GM21526 (cell line): ENCODE measurements around the gene PACRG.

Experiments used
- ATAC-seq: cut with Tn5 transposase; IDR thresholded peaks from one replicate; pipeline ENCODE4 v1.9.1; 2021; ENCODE audit warnings: moderate library complexity; ENCODE audit not compliant: unreplicated experiment, low FRiP score

Gene PACRG

DNA sequence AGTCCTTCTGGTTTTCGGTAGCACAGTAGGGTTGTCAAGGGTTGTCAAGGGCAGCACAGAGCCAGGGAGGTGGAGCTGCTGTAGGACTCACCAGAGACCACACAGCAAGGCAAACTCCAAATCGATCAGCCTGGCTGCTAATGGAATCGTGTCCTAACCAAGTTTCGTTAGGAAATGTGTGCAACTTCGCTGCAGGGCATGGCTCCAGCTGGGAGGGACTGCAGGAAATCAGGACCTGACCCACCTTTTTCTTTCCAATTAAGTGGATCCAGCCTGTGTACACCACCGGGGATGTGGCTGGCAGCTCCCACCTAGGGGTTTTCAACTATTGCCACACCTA lies 435.1 kb downstream of the PACRG start:
- no peak for ATAC-seq

DNA sequence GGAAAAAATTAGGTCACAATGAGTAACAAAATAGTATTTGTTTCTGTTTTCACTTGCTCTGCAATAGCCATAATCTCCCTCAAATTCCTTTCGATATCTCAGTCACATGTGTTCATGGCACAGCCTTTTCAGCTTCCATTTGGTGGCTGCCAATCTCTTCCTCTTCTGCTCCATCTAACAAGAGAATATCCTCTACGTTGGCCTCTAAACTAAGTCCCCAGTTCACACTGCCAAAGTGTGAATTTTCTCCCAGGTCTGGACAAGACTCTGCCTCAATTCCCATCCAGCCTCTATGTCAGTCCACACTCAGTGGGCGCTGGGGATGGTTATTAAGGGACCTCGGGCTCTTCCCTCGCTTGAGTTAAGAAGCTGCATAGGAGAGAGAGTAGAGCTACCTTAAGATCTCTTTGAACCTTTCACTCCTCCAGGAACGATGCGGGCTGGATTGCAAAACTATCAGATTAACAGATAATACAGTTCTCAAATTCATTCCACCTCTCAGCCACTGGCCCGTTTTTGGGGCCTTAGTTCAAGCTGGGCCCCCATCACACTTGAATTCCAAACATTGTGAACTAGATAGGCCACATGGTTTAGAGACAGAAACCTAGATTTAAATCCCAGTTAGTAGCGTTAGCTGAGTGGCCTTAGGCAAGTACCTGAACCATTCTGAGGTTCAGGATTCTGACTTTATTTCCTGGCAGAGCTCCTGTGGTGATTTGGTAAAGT lies 436.6 kb downstream of the PACRG start:
- no peak for ATAC-seq

DNA sequence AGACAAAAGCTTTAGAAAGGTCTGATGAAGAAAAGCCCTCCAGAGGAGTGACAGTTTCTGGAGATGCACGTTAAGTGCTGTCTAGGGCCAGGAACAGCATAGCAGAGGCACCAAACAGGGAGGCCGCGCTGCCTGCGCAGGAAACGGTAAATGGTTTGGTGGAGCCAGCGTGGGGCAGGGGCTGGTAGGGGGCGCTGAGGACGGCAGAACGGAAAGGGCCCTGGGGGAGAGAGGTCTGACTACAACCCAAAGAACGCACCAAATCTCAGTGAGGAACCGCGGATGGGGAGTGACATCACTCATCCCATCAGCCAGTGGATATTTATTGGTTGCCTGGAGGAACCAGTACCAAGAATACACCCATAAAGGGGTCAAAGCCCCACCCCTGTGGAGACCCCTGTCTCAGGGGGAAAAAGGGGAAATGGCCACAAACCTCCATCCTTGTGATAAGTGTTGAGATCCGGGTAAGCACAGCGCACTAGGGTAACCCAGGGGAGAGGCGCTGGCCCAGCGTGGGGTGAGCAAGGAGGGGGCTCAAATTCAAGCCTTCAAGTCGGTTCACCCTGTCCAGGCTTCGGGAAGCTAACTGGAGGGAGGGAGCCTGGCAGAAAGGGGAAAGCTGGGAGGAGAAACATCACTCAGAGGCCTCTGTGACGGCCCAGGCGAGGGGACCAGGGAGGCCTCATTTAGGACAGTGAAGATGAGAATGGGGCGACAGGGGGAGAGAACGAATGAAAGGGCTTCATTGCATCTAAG lies 437.6 kb downstream of the PACRG start:
- ATAC-seq = no peak

DNA sequence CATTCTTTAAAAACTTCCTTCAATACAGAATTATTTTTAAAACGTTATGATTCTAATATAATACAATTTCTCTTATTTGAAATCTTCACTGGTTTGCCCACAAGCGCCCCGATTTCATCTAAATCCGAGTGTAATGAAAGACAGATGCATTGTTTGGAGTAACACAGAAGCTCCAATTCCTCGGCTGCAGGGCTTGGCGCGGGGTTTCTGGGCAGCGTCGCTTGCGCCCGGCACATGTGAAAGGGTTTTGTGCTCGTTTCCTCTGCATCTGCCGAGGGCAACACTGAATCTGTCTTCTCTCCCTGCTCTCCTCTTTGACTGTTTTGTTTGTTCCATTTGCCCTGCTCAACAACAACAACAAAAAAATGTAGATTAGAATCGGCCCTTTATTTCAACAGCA lies 438.1 kb downstream of the PACRG start:
- no peak for ATAC-seq

DNA sequence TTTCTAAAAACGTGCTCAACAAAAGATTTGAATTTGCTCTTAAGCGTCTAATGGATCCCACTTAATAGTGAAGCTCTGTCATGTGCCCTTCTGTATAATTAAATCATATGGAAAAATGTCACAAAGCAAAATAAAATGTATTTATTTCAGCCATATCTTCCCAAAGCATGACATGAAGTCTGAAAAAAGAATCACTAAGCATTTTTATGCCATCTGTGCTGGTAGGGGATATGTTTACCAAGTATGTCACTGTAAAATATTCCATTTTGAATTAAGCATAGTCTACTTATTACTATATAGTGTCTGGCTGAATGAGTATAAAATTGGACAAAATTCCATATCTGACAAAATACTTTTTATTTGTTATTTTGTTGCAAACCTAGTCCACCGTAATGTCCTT lies 438.7 kb downstream of the PACRG start:
- no peak for ATAC-seq

DNA sequence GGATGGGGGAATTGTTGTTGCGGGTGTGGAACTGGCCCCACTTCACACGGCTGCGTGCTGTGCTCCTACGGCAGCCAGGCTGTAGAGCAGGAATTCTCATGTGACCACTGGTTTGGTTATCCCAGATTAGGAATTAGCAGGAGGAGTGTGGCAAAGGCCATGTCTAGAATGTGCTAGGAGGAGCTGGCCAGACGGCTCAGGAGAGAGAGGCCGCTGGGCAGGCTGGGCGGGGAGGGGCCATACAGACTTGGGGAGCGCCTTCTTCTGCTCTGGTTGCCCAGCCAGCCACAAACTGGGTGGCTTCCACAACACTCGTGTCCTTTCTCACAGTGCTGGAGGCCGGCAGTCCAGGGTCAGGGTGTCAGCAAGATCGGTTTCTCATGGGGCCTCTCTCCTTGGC lies 441.7 kb downstream of the PACRG start:
- no peak for ATAC-seq

DNA sequence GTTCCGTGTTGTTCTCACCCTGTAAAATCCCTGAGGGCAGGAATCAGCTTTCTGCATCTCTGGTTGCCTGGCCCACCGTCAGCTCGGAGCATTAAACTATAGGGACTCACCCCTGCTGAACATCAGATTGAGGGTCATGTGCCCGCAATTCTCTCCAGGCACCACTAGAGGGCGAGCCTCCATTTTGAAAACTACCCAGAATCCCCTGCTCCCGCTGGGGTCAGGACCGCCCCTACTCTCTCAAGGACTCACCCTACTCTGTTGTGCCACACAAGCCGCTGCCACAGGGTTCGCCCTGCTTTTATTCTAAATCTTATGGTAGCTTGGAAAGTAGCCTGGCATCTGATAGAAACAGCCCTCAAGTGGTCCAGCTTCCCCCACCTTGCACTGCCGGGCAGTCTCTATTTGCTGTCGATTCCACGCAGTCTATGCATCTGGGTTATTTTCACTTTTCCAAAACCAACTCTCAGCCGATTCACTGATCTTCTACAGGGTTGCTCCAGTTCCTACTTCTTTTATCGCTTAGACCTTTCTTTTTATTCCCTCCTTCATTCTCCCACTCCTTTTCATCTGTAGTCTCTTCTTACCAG lies 442.6 kb downstream of the PACRG start:
- peak; percentile 92 for ATAC-seq

DNA sequence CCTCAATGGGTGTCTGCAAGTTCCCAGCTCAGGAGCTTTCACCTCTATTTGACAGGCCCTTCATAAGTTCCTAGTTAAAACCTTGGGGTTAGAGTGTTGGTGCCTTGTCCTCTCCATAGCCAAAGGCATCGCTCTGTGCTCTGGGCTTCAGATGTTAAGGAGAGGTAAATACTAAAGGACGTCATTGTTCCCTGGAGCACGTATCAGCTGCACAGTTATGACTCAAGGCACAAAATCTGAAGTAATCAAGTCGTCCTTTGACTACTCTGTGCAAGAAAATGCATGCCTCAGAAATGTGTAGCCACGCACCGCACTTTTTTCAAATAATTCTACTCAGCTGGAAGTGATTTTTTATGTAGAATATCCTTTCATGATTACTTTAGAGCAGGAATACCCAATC lies 446.0 kb downstream of the PACRG start:
- no peak for ATAC-seq

DNA sequence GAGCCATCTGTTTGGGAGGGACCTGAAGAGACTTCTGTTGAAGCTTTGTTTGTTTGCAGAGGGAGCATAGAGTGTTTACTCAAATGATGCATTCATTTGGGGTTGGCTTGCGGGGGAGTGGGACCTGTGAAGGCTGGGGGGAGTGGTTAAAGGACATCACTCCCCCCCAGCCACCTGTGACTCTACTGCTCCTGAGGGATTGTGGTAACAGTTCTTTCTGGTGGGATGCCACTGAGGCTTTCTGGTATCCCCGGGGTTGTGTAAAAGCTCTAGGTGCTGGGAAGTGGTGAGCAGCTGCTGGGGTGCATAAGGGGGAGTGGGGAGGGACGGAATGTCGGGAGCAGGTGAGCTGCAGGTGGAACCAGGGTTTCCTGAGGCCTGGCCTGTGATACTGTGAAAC lies 447.5 kb downstream of the PACRG start:
- ATAC-seq = no peak

DNA sequence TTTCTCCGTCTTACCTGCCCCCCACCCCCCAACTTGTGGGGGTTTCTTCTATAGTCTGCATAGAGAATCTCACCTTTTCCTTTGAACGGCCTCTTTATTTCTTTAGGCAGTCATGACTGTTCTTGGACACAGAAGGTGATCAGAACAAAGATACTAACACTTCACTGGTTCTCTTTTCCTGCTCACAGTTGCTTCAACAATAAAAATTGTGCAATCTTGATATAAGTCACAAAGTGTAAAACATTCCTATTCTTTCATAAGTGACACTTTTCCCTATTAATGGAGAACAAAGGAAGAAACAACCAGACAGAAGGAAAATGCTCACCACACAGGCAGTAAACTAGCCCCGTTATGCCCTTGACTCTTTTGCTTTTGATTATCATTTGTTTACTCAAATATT lies 448.3 kb downstream of the PACRG start:
- ATAC-seq = no peak

DNA sequence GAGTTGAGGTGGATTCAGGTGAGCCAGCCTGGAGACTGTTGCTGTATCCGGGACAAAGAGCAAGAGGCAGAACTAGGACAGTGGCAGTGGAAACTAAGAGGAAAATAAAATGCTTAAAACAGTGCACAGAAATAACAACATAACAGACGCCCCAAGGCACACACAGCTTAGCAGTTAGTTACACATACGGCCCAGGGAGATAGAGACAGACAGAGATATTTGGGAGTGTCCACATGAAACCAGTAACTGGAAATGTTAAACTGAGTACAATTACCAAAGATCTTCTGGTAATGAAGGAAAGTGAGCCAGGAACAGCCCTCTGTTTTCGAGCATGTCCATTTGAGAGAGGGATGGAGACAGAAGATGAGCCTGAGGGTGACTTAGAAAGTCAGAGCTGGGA lies 449.2 kb downstream of the PACRG start:
- no peak for ATAC-seq

DNA sequence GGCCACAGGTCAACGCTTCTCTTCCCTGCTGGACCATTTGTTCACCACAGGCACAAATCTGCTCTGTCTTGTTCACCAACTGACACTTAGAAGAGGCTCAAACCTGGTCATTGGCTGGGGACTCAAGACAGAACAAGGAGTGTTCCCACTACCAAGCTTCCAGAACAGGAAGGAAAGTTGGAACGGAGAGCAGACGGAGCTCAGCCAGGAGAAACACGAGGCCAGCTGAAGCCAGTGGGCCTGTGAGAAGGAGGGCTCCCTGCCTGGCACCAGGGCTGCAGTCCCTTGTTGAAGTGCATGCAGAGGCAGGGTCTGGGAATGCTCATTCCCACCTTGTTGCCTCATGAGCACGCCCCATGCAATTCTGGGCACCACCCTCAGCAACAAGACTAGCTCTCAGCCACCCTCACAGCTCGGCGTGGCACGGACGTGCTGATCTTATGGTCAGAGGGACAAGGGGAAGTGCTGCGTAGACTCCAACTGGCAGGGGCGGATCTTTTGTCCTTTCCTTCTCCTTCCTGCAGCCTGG lies 450.2 kb downstream of the PACRG start:
- no peak for ATAC-seq

DNA sequence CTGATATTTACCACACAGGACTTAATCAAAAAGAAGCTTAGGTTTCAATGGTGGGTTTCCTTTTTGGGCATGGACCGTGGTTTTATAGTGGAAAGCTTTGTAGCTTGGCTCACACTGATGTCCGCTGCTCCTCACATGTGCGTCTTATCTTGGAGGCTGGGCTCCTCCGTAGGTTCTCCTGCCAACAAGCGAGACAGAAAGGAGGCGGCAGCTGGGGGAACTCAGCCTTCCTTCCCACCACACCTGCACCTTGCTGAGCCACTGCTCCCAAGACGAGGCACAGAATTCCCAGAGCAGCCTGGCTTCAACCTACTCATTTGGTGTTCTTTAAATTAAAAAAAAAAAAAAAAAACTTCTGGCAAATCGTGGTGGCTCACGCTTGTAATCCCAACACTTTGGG lies 451.3 kb downstream of the PACRG start:
- ATAC-seq = no peak

DNA sequence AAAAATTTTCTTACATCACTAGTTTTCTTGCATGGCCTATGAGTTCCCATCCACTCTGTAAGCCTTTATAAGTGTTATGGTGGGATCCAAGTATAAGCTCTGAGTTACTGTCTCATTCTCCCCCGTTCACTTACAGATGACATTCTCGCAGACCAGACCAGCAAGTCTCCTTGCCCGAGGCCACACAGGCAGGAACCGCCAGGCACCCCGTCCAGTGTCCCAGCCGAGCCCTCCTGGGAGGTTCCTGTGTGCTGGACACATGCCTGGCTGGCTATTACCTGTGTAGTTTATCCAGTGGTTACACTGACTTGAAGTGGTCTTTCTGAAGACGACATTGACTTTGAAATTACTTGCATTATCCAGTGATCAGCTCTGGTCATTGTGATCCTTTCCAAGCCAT lies 451.9 kb downstream of the PACRG start:
- ATAC-seq = no peak

DNA sequence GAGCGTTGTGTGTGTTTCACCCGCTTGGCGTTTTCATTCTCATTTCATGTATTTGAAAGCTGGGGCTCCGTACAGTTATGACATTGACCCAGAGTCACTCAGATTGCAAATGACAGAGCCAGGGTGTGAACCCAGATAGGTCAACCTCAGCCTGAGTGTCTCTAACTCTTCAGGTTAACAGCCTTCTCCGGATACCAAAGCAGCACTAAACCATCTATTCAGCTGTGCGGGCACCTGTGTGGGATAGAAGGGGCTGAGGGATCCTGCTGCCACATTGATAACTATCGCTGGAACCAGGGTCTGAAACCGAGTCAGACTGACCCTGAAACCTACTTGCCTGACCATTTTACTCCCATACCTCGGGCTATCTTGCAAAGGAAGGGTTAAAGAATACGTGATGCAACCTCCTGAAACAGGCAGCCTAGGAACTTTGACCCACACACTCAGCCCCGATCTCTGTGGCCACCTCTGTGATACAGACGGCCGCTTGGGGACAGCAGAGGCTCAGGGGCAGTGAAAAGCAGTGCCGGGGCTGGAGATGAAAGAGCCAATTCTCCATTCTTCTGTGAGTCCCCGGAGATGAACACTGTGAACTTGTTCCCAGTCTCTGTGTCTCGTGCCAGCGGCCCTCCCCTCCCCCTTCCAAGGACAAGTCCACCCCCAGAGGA lies 453.2 kb downstream of the PACRG start:
- ATAC-seq = no peak

DNA sequence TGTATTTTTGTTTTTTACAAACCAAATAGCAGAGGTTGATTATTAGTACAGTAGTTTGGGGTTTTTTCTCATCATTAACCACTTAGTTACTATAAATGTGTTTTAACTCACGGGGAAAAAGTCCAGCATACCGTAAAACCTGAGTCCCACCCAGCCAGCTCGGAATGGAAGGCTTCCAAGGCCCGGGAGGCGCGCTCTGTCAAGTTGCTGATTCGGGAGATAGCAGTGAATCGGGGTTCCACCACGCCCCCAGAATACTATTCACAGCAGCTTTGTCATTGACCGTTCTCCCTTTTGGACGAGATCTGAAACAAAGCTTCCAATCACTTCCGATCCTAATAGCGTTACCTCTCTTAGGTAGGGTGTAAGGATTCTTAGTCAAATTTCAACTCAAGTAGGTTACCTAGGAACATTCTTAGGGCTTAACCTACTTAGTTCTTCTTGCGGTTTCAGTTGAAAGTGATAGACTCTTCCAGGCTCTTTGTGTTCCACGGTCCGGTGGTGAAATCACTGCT lies 453.9 kb downstream of the PACRG start:
- ATAC-seq = no peak

DNA sequence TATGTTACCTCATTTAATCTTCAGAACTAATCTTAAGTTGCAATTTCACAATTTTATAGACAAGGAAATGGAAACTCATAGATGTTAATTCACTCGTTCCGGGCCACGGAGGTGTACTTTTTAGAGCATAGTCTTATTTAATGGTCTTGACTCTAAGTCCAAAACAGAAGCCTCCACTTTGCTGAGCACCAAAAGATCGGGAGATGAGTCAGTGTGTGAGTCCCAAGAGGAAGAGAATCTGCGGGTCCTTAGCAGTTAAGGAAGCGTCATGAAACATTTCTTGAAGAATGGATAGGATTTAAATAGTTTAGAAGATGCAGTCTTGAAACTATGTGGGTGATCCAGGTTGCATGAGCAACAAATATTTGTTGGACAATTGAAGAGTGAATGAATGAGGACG lies 454.9 kb downstream of the PACRG start:
- no peak for ATAC-seq

DNA sequence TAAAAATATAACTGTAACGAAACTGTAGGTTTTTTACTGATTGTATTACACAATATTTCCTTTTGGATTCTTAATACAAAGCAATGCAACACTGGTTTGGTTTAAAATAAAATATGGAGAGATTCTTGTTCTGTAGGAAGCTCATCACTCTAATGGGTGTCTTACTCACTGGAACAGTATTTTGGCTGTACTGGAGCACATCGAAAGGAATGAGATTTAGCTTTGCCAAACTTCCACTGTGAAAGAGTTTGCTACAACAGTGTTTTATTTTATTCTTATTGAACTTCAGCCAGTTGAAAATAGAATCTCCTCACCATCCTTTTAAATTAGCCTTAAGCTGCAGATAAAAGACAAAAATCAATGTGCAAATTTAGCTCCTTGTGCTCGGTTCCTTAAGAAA lies 456.0 kb downstream of the PACRG start:
- ATAC-seq = no peak

DNA sequence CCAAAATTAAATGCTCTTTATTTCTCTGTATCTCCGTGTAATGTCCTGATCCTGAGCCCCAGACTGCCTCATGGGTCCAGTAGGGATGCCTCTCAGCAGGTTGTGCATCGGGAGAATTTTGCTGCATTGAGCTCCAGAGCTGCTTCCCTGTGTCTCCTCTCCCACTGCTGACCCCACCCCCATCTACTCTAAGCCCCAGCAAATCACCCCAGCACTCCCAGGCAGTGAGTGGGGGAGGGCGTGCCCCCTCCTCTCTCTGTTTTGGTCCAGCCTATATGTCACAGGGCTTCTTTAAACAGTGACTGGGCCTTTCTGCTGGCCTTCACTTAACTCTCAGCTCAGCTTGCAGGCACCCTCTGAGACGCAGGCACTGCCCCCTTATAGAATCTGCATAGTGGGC lies 458.0 kb downstream of the PACRG start:
- ATAC-seq = no peak

DNA sequence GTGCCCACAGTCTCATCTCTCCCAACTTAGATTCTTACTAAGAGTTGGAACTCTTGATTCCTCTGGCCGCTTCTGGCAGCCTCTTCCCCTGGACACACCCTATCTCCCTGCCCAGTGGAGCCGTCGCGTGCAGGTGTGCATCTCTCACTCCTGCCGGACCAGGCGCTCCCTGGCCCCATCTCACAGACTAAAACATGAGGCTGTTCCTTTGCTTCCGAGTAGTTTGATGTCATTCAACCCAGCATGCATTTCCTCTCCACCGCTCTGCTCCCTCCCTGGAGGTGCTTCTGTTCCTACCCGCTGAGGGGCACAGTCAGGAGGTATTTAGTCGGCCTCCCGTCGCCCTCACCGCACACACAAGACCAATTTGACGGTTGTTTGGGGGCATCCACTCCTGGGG lies 458.8 kb downstream of the PACRG start:
- ATAC-seq = no peak

DNA sequence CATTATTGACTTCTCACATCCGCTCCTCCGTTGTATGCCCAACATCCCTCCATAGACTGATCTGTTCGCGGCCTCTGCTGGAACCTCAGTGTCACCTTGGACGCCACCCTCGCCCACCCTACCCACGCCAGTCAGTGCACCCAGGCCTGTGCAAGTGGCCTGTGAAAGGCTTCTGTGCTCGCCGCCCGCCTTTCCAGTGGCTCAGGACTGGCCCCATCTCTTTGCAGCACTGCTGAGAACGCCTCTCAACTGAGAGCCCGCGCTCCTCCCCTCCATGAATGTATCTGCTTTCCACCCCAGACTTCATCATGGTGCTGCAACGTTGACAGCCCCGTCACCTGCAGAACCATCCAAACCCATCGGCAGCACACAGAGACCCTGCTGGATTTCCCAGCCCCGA lies 459.4 kb downstream of the PACRG start:
- ATAC-seq = no peak
